Measurements from ENCODE around the gene PLD4.

PLD4 gene

GRCh38 chr14:104937694-104938365 is 13.2 kb downstream of the PLD4 start:
- no peak for TF ChIP-seq FOXP2 (optimal IDR thresholded peaks at IDR 0.05; ENCODE audit: borderline replicate concordance, extremely low read depth, extremely low read length, insufficient read depth)
- TF ChIP-seq REST (IDR thresholded peaks at IDR 0.05; ENCODE audit: insufficient read depth in 1 of 2, low read depth in 2 of 2, low read length in 2 of 2): no peak
- TF ChIP-seq SIN3A (IDR thresholded peaks at IDR 0.05; ENCODE audit: borderline replicate concordance, insufficient read depth, low read length): no peak
- no peak for TF ChIP-seq TAF1 (IDR thresholded peaks at IDR 0.05; ENCODE audit: borderline replicate concordance, insufficient read depth, low read length)
- TF ChIP-seq POLR2AphosphoS5 (IDR thresholded peaks at IDR 0.05; ENCODE audit: low read depth, low read length): no peak

DNA sequence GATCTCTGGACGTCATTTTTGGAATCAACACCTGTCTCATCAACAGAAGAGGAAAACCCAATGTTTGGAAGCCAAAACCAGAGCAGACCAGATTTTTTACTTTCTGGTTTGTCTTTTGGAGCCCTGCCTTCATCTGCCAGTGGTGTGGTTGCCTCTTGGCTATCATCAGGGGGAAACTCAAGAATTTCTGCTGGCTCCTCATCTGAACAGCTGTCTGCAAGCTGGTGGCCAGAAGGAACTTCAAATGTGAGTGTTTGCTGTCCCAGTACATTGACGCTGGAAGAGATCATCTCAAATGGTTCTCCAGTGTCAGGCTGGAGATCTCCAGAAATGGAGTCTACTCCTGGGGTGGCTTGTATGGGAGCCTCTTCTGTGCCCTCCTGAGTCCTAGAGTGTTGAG is 13.8 kb downstream of the PLD4 start:
- TF ChIP-seq TAF1 (IDR thresholded peaks at IDR 0.05; ENCODE audit: borderline replicate concordance, insufficient read depth, low read length): no peak
- TF ChIP-seq FOXP2 (optimal IDR thresholded peaks at IDR 0.05; ENCODE audit: borderline replicate concordance, extremely low read depth, extremely low read length, insufficient read depth): no peak
- no peak for TF ChIP-seq SIN3A (IDR thresholded peaks at IDR 0.05; ENCODE audit: borderline replicate concordance, insufficient read depth, low read length)
- no peak for TF ChIP-seq POLR2AphosphoS5 (IDR thresholded peaks at IDR 0.05; ENCODE audit: low read depth, low read length)

DNA sequence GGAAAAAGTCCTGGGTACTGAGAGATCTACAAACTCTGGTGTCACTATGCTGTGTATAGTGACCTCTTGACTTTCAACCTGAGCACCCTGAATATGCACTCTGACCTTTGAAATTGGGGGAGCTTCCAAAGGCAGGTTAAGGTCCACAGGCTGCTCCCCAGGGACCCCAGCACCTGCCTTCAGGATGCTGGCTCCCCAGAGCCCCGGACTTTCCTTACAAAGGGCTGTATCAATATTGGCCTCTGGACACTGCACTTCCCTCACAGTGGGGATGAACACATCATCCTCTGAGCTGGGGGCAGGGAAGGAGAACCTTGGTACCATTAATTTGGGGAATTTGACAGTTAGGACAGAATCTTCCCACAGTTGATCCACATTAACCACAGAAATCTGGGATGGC is 14.3 kb downstream of the PLD4 start:
- TF ChIP-seq TAF1 (IDR thresholded peaks at IDR 0.05; ENCODE audit: borderline replicate concordance, insufficient read depth, low read length) (no peak), SIN3A (IDR thresholded peaks at IDR 0.05; ENCODE audit: borderline replicate concordance, insufficient read depth, low read length) (no peak), FOXP2 (optimal IDR thresholded peaks at IDR 0.05; ENCODE audit: borderline replicate concordance, extremely low read depth, extremely low read length, insufficient read depth) (no peak), REST (IDR thresholded peaks at IDR 0.05; ENCODE audit: insufficient read depth in 1 of 2, low read depth in 2 of 2, low read length in 2 of 2) (no peak), POLR2AphosphoS5 (IDR thresholded peaks at IDR 0.05; ENCODE audit: low read depth, low read length) (no peak)

- no peak for TF ChIP-seq TAF1 (IDR thresholded peaks at IDR 0.05; ENCODE audit: borderline replicate concordance, insufficient read depth, low read length)
- no peak for TF ChIP-seq REST (IDR thresholded peaks at IDR 0.05; ENCODE audit: insufficient read depth in 1 of 2, low read depth in 2 of 2, low read length in 2 of 2)
- TF ChIP-seq SIN3A (IDR thresholded peaks at IDR 0.05; ENCODE audit: borderline replicate concordance, insufficient read depth, low read length): no peak
- no peak for TF ChIP-seq POLR2AphosphoS5 (IDR thresholded peaks at IDR 0.05; ENCODE audit: low read depth, low read length)
- TF ChIP-seq FOXP2 (optimal IDR thresholded peaks at IDR 0.05; ENCODE audit: borderline replicate concordance, extremely low read depth, extremely low read length, insufficient read depth): no peak
Observed at GRCh38 chr14:104939666-104940410, 15.2 kb downstream of the PLD4 start.

DNA sequence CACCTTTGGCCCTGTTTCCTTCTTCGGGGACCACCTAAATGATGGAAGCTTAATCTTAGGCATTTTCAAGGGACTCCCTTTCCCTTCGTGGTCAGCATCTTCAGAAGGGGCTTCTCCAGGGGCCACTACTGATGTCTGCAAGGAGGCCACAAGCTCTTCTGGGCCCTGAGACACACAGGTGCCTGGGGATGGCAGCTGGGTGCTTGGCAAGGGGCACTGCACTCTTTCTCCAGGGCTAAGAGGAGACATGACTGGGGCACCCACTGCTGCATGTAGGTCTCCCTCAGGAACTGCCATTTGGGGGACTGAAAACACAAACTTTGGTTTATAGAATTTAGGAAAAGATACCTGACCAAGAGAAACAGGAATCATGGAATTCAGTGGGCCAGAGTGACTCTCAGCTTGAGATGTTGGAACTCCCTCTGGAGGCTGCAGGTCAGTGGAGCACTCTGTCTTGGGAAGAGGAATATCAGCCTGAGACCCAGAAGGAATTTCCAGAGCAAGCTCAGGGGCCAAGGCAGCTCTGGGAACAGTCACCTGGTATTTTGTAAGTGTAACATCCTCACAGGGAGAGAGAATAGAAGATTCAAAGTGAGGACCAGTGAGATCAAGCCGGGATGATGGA is 16.0 kb downstream of the PLD4 start:
- TF ChIP-seq FOXP2 (optimal IDR thresholded peaks at IDR 0.05; ENCODE audit: borderline replicate concordance, extremely low read depth, extremely low read length, insufficient read depth) (no peak), REST (IDR thresholded peaks at IDR 0.05; ENCODE audit: insufficient read depth in 1 of 2, low read depth in 2 of 2, low read length in 2 of 2) (no peak), SIN3A (IDR thresholded peaks at IDR 0.05; ENCODE audit: borderline replicate concordance, insufficient read depth, low read length) (no peak), TAF1 (IDR thresholded peaks at IDR 0.05; ENCODE audit: borderline replicate concordance, insufficient read depth, low read length) (no peak), POLR2AphosphoS5 (IDR thresholded peaks at IDR 0.05; ENCODE audit: low read depth, low read length) (no peak)
